SU-DHL-6 (cell line): ENCODE results near the gene GPR107.

Experiments used
- H2AFZ ChIP-seq: fragments of 200-600 bp; sonication (generic); 2 replicates; pipeline ENCODE4 v1.6.1; 2014; ENCODE audit warnings: low read depth, mild to moderate bottlenecking, moderate library complexity, mixed read lengths, antibody characterized with exemption, low read length; ENCODE audit not compliant: severe bottlenecking
- H3F3A ChIP-seq: fragments of 200-600 bp; shearing (Covaris generic); 2 replicates; pipeline ENCODE4 v1.6.0; 2016; ENCODE audit warnings: antibody characterized with exemption, mild to moderate bottlenecking; ENCODE audit not compliant: insufficient read depth
- H3K27ac ChIP-seq: fragments of 200-600 bp; sonication (generic); 2 replicates; pipeline ENCODE4 v1.5.1; 2016; ENCODE audit warnings: low read depth, mild to moderate bottlenecking, low read length, moderate library complexity, mixed read lengths
- H3K27me3 ChIP-seq: fragments of 200-600 bp; sonication (generic), shearing (Covaris generic); 2 replicates; pipeline ENCODE4 v1.6.0; 2014; ENCODE audit warnings: mild to moderate bottlenecking, low read length
- H3K36me3 ChIP-seq: fragments of 200-600 bp; sonication (generic); 2 replicates; pipeline ENCODE4 v1.6.1; 2014; ENCODE audit warnings: mild to moderate bottlenecking, low read length, mixed read lengths
- H3K4me2 ChIP-seq: fragments of 300-600, 200-600 bp; shearing (Covaris generic), sonication (generic); 2 replicates; pipeline ENCODE4 v1.6.0; 2014; ENCODE audit warnings: low read length, low read depth, mild to moderate bottlenecking; ENCODE audit not compliant: poor library complexity, severe bottlenecking
- H3K4me3 ChIP-seq: fragments of 200-600 bp; sonication (generic); 2 replicates; pipeline ENCODE4 v1.5.1; 2014; ENCODE audit warnings: antibody characterized with exemption, low read length, mild to moderate bottlenecking, mixed read lengths; ENCODE audit not compliant: insufficient read depth, poor library complexity, severe bottlenecking
- H3K79me2 ChIP-seq: fragments of 200-600 bp; sonication (generic); 2 replicates; pipeline ENCODE4 v1.6.1; 2014; ENCODE audit warnings: mild to moderate bottlenecking, low read length, moderate library complexity; ENCODE audit not compliant: insufficient read depth
- H3K9ac ChIP-seq: fragments of 200-600 bp; sonication (generic); 2 replicates; pipeline ENCODE4 v1.7.0; 2014; ENCODE audit warnings: mild to moderate bottlenecking, low read length
- H3K9me2 ChIP-seq: fragments of 200-600 bp; sonication (generic); replicated peaks from 2 replicates; pipeline ENCODE4 v1.6.1; 2014; ENCODE audit warnings: low read length; ENCODE audit not compliant: insufficient read depth
- H3K9me3 ChIP-seq: fragments of 200-600 bp; sonication (generic); 2 replicates; pipeline ENCODE4 v1.6.1; 2014; ENCODE audit warnings: low read length, mixed read lengths; ENCODE audit not compliant: insufficient read depth
- H4K20me1 ChIP-seq: fragments of 200-600 bp; sonication (generic); 2 replicates; pipeline ENCODE4 v1.6.1; 2014; ENCODE audit warnings: low read depth, mild to moderate bottlenecking, antibody characterized with exemption, low read length, moderate library complexity, mixed read lengths
- EZH2phosphoT487 ChIP-seq: fragments of 200-600 bp; sonication (generic), shearing (Covaris generic); conservative IDR thresholded peaks from 2 replicates; pipeline ENCODE4 v1.6.1; 2018; ENCODE audit warnings: mild to moderate bottlenecking, antibody characterized with exemption, low read length, moderate library complexity, mixed read lengths
- TF ChIP-seq, protein P1 (sequence below): fragments of 200-600 bp; sonication (generic); IDR thresholded peaks from one replicate; pipeline ENCODE4 v1.5.1; 2017; ENCODE audit warnings: antibody characterized with exemption, mild to moderate bottlenecking, low read length, moderate library complexity; ENCODE audit not compliant: insufficient read depth, poor library complexity, severe bottlenecking

GPR107 gene

DNA sequence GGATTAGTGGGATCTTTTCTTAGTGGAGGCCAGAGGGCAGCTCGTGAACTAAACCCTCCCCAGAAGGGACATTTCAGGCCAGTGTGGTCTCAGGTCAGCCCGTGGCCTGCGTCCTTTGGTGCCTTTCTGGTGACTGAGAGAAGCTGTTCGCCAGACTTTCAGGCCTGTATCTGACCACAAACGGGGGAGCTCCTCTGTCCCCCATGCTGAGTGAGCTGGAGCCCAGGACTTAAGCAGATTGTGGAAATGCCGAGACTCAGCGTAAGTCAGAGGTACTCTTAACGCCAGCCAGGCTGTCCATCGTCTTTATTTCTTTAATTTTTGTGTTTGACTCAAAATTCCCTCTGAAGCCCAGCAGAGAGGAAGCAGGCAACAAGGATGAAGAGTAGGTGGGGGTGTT lies 63.7 kb downstream of the GPR107 start:
- TF ChIP-seq EZH2phosphoT487: no peak
- TF ChIP-seq, protein P1, sequence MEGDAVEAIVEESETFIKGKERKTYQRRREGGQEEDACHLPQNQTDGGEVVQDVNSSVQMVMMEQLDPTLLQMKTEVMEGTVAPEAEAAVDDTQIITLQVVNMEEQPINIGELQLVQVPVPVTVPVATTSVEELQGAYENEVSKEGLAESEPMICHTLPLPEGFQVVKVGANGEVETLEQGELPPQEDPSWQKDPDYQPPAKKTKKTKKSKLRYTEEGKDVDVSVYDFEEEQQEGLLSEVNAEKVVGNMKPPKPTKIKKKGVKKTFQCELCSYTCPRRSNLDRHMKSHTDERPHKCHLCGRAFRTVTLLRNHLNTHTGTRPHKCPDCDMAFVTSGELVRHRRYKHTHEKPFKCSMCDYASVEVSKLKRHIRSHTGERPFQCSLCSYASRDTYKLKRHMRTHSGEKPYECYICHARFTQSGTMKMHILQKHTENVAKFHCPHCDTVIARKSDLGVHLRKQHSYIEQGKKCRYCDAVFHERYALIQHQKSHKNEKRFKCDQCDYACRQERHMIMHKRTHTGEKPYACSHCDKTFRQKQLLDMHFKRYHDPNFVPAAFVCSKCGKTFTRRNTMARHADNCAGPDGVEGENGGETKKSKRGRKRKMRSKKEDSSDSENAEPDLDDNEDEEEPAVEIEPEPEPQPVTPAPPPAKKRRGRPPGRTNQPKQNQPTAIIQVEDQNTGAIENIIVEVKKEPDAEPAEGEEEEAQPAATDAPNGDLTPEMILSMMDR: no peak
- Histone ChIP-seq H3K4me3 (no peak overlapping the region), H2AFZ (no peak overlapping the region), H3F3A (peaks cover 4% of the 10 kb centered on the region), H3K4me2 (no peak overlapping the region), H3K36me3 (no peaks in the 10 kb centered on the region), H3K9me3 (no peaks in the 10 kb centered on the region), H3K27me3 (no peaks in the 10 kb centered on the region), H3K79me2 (no peaks in the 10 kb centered on the region), H4K20me1 (no peaks in the 10 kb centered on the region), H3K9ac (no peak overlapping the region), H3K9me2 (no peaks in the 10 kb centered on the region), H3K27ac (no peak overlapping the region)

DNA sequence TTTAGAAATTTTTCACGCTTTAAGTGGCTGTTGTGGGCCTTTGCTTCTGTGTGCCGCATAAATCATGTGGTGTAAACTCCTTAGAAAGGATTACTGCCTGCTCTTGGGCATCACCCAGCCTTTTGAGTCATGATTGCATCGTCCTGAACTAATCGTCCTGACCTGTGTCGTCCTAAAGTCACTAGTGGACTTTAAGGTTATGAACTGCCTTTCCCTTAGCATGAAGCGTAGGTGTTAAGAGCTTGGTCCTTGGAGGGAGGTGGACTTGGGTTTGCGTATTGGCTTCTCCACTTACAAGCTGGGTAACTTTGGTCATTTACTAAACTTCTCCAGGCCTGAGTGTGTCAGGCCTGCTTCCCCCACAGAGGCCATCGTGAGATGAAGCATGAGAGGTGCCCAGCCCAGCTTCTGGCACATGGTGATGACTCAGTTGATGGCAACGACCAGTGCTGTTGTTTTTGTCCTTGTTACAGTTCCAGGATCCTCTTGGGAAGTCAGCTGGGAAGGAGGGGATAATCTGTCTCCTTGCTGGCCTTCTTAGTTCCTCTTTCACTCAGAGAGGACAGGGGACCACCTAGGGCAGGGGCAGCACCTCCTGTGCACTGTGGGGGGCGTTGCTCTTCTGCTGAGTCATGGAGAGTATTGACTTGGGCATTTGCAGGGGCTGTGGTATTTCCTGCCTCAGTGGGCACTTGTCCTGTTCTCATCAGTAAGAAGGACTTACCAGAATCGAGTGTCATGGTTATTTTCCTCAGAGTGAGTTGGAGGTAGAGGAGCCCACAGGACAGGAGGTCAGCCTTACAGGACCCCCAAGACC lies 64.3 kb downstream of the GPR107 start:
- Histone ChIP-seq H4K20me1 (no peaks in the 10 kb centered on the region), H3K36me3 (no peaks in the 10 kb centered on the region), H3K27ac (no peak overlapping the region), H3K9ac (no peak overlapping the region), H2AFZ (no peak overlapping the region), H3F3A (peaks cover 7% of the 10 kb centered on the region), H3K4me2 (no peak overlapping the region), H3K9me3 (no peaks in the 10 kb centered on the region), H3K27me3 (no peaks in the 10 kb centered on the region), H3K9me2 (no peaks in the 10 kb centered on the region), H3K79me2 (no peaks in the 10 kb centered on the region), H3K4me3 (no peak overlapping the region)
- TF ChIP-seq, protein P1: no peak
- no peak for TF ChIP-seq EZH2phosphoT487

DNA sequence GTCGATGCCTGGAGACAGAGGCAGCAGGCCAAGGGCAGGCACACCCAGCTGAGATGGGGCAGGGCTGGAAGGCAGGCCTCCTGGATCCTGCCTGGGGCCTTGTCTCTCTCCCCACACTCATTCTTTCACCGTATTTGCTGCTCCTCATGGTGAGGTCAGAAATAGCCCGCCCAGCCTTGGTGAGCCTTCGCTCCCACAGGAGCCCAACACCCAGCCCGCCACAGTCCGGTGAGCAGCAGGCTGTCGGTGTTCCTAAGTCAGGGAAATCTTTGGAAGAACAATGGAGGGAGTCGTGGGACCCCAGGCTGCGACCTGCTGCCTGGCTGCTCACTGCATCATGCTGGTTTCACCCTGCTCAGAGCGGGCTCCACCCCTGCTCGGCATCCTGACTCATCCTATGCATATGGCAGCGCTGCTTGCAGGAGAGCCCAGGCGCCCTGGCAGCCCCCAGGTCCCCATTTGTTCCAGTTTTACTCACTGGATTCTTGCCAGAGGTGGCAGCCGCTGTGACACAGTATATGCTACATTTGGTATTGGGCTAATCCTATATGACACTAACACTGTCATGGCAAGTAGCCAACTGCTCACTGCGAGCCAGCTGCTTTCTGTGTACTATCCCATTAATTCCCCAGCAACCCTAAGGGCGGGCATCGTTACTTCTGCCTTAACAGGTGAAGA lies 65.3 kb downstream of the GPR107 start:
- H3K79me2 ChIP-seq: no peaks in the 10 kb centered on the region
- no peaks in the 10 kb centered on the region for H3K36me3 ChIP-seq
- no peak overlapping the region for H3K9ac ChIP-seq

More for the DNA sequence above, 65.3 kb downstream of the GPR107 start:
- H3F3A ChIP-seq: peaks cover 14% of the 10 kb centered on the region
- TF ChIP-seq EZH2phosphoT487: no peak
- TF ChIP-seq, protein P1: no peak
- no peaks in the 10 kb centered on the region for H3K9me2 ChIP-seq
- H3K27me3 ChIP-seq: no peaks in the 10 kb centered on the region
- H2AFZ ChIP-seq: no peak overlapping the region
- no peak overlapping the region for H3K4me2 ChIP-seq
- H3K27ac ChIP-seq: no peak overlapping the region
- H3K9me3 ChIP-seq: no peaks in the 10 kb centered on the region
- H4K20me1 ChIP-seq: no peaks in the 10 kb centered on the region
- H3K4me3 ChIP-seq: no peak overlapping the region
